NCI-H1694 (cell line): ENCODE data around the gene METTL25.

Experiments
- DNase-seq: peaks from one replicate; lab custom pipeline; 2025; lab: John Stamatoyannopoulos, UW

Gene METTL25

DNA sequence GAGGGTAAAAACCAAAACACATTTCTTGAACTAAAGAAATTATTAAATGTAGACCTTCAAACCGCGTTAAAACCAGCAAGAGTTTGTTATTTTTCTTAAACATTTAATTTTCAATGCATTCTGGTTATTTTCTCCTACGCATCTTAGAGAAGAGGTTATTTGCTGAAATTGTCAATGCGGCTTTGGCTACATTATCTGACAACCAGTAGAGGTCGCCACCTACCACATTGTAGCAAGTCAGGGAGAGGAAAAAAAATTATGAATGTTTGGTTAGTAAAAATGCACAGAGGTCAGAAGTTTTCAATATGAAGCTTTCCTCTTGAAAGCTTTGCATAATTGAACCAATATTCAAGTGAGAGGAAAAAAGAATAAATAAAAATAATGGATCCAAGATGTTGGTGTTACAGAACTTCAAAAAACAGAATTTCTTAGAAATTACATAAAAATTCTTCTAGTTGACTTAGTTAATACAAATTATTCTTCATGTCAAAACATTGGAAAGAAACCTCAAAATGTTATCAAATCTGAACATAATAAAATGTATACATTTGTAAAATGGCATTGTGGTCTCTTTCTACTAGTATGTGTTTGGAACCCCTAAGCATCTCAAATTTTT, 168.9 kb downstream of the METTL25 start:
- DNase-seq = peak; percentile 46
